HG02678 (cell line): Measurements from ENCODE around the gene DRD4.
A peak's percentile ranks its signal among the peaks of the same experiment; 100 is the strongest.

Experiments used
- ATAC-seq: cut with Tn5 transposase; IDR thresholded peaks from one replicate; pipeline ENCODE4 v1.9.1; 2021; ENCODE audit warnings: mild to moderate bottlenecking, moderate library complexity; ENCODE audit not compliant: unreplicated experiment

The DRD4 gene

GRCh38 chr11:609341-609811 is 27.7 kb upstream of the DRD4 start:
- no peak for ATAC-seq

GRCh38 chr11:610146-610801 is 26.8 kb upstream of the DRD4 start:
- no peak for ATAC-seq

- ATAC-seq = no peak
These were observed 25.8 kb upstream of the DRD4 start for GRCh38 chr11:611001-611996.

- no peak for ATAC-seq
These were observed 24.7 kb upstream of the DRD4 start for GRCh38 chr11:612201-612960.

GRCh38 chr11:612961-613300 is 24.1 kb upstream of the DRD4 start:
- no peak for ATAC-seq

GRCh38 chr11:613369-613968 is 23.6 kb upstream of the DRD4 start:
- no peak for ATAC-seq

GRCh38 chr11:614021-614622 is 22.9 kb upstream of the DRD4 start:
- no peak for ATAC-seq

GRCh38 chr11:614623-615503 is 22.2 kb upstream of the DRD4 start:
- no peak for ATAC-seq

- ATAC-seq = peak; percentile 77
These were observed 21.4 kb upstream of the DRD4 start, which contains the start of gene IRF7 for GRCh38 chr11:615504-616319. Gene IRF7, minus strand, starts transcription at chr11:615950. Its CDS starts 586 bp downstream, at chr11:615364.

- no peak for ATAC-seq
These were observed 20.5 kb upstream of the DRD4 start for GRCh38 chr11:616320-617198.

GRCh38 chr11:617199-617911 is 19.7 kb upstream of the DRD4 start:
- no peak for ATAC-seq

- ATAC-seq = no peak
These were observed 19.0 kb upstream of the DRD4 start for GRCh38 chr11:617912-618682.

- ATAC-seq = no peak
These were observed 18.0 kb upstream of the DRD4 start for GRCh38 chr11:618856-619627.

GRCh38 chr11:619628-620050 is 17.4 kb upstream of the DRD4 start:
- ATAC-seq = no peak

- ATAC-seq = no peak
These were observed 16.9 kb upstream of the DRD4 start for GRCh38 chr11:620201-620600.
